HCT116 (cell line): ENCODE results near the gene DNM1L. TPM values are rescaled to one million over a fixed set of nuclear protein-coding genes. Genes with fewer than 3 reads are reported as not detected.

Experiments
- ATAC-seq: fragments of 200-7000 bp; cut with Tn5 transposase; 2 replicates; pipeline ENCODE4 v1.9.1; 2020; ENCODE audit warnings: mild to moderate bottlenecking, moderate library complexity
- BruUV-seq: library from RNA; stranded (reverse); fragments of 400-500 nt; replicated peaks from 2 replicates; lab custom pipeline; 2021; lab: Mats Ljungman, UMichigan
- CTCF ChIA-PET: fragments of 300-600 bp; sonication (Branson Sonifier 250); formaldehyde crosslinking; loops from one replicate; lab custom pipeline; 2021; ENCODE audit warnings: antibody characterized with exemption; lab: Charles Lee
- POLR2A ChIA-PET: fragments of 300-600, 350-600 bp; sonication (Branson Sonifier 250); formaldehyde crosslinking; loops from one replicate; lab custom pipeline; 2021; ENCODE audit warnings: antibody characterized with exemption; lab: Charles Lee
- RAD21 ChIA-PET, 2 experiments: fragments of 300-600 bp; sonication (Branson Sonifier 250); formaldehyde crosslinking; loops; one replicate each; lab custom pipeline; 2023; ENCODE audit warnings: low total read pairs in 2 of 2; ENCODE audit not compliant: uncharacterized antibody in 2 of 2, unreplicated experiment in 2 of 2, low non-redundant PET in 1 of 2; lab: Charles Lee
- DNase-seq: peaks from one replicate; pipeline ENCODE4 v3.0.0-alpha.2; 2010; ENCODE audit warnings: low read depth, low spot score
- H2AFZ ChIP-seq: fragments of 200-600 bp; shearing (Covaris generic), sonication (generic); 2 replicates; pipeline ENCODE4 v1.6.1; 2017; ENCODE audit warnings: low read depth, mixed run types, mixed read lengths, antibody characterized with exemption, low read length; ENCODE audit not compliant: poor library complexity, severe bottlenecking
- H3K27ac ChIP-seq: 2 replicates; pipeline ENCODE4 v1.5.1; 2012; ENCODE audit warnings: low read depth, low read length
- H3K27me3 ChIP-seq: fragments of 200-600 bp; sonication (generic); 2 replicates; pipeline ENCODE4 v1.6.1; 2016; ENCODE audit warnings: mixed run types, low read length, mixed read lengths; ENCODE audit not compliant: insufficient read depth
- H3K36me3 ChIP-seq, 2 experiments: fragments of 200-500 bp in 1 of 2; fragments of 200-600 bp in 1 of 2; sonication (Bioruptor generic) in 1 of 2; sonication (generic) in 1 of 2; 2 replicates each; pipeline versions ENCODE4 v1.5.1 to v1.6.1; 2014 to 2016; ENCODE audit warnings: low read length in 2 of 2, inconsistent platforms in 1 of 2, mixed read lengths in 1 of 2, mixed run types in 1 of 2; ENCODE audit not compliant: insufficient read depth in 2 of 2, control insufficient read depth in 1 of 2
- H3K4me1 ChIP-seq, 2 experiments: fragments of 200-600 bp in 1 of 2; sonication (generic) in 1 of 2; 2 replicates each; pipeline versions ENCODE4 v1.5.1 to v1.6.1; 2012 to 2017; ENCODE audit warnings: low read length in 2 of 2, inconsistent platforms in 1 of 2, mild to moderate bottlenecking in 1 of 2, mixed read lengths in 1 of 2, mixed run types in 1 of 2, moderate library complexity in 1 of 2; ENCODE audit not compliant: insufficient read depth in 2 of 2, control insufficient read depth in 1 of 2
- H3K4me2 ChIP-seq: fragments of 200-600 bp; sonication (generic); 2 replicates; pipeline ENCODE4 v1.6.1; 2017; ENCODE audit warnings: mixed run types, low read length, mixed read lengths
- H3K4me3 ChIP-seq, 2 experiments: fragments of 200-600 bp in 1 of 2; sonication (generic) in 1 of 2; replicated peaks in 1 of 2; 2 replicates each; pipeline ENCODE4 v1.5.1; 2011 to 2016; ENCODE audit warnings: low read length in 2 of 2, control low read depth in 1 of 2, low read depth in 1 of 2, mild to moderate bottlenecking in 1 of 2, mixed read lengths in 1 of 2, mixed run types in 1 of 2
- H3K79me2 ChIP-seq: fragments of 200-600 bp; sonication (generic); 2 replicates; pipeline ENCODE4 v1.6.1; 2017; ENCODE audit warnings: mild to moderate bottlenecking, mixed run types, low read length, moderate library complexity, mixed read lengths; ENCODE audit not compliant: insufficient read depth
- H3K9ac ChIP-seq: fragments of 200-600 bp; sonication (generic); 2 replicates; pipeline ENCODE4 v1.6.1; 2016; ENCODE audit warnings: low read length, mixed read lengths
- H3K9me2 ChIP-seq: fragments of 200-600 bp; sonication (generic), shearing (Covaris generic); 2 replicates; pipeline ENCODE4 v1.6.1; 2017; ENCODE audit warnings: mixed run types, mild to moderate bottlenecking, moderate library complexity; ENCODE audit not compliant: insufficient read depth
- H3K9me3 ChIP-seq, 2 experiments: fragments of 200-500 bp in 1 of 2; fragments of 200-600 bp in 1 of 2; sonication (Bioruptor generic) in 1 of 2; sonication (generic) in 1 of 2; 2 replicates each; pipeline ENCODE4 v1.6.1; 2014 to 2017; ENCODE audit warnings: low read length in 2 of 2, mixed read lengths in 2 of 2, inconsistent platforms in 1 of 2, low read depth in 1 of 2, mild to moderate bottlenecking in 1 of 2, mixed run types in 1 of 2, moderate library complexity in 1 of 2; ENCODE audit not compliant: control insufficient read depth in 1 of 2, insufficient read depth in 1 of 2
- H4K20me1 ChIP-seq: fragments of 200-600 bp; sonication (generic), shearing (Covaris generic); 2 replicates; pipeline ENCODE4 v1.6.1; 2017; ENCODE audit warnings: mixed run types, mild to moderate bottlenecking, moderate library complexity; ENCODE audit not compliant: insufficient read depth
- CEBPB ChIP-seq: IDR thresholded peaks from 2 replicates; pipeline ENCODE4 v1.6.1; 2012; ENCODE audit warnings: low read depth
- POLR2AphosphoS5 ChIP-seq: IDR thresholded peaks from 2 replicates; pipeline ENCODE4 v1.6.1; 2011; ENCODE audit warnings: mild to moderate bottlenecking, low read depth, low read length, moderate library complexity
- REST ChIP-seq: IDR thresholded peaks from 2 replicates; pipeline ENCODE4 v1.6.1; 2012; ENCODE audit warnings: low read depth
- intact Hi-C: fragments of 100-400 bp; cut with micrococcal nuclease; formaldehyde crosslinking; loops from 2 replicates; pipeline ENCODE4 v1.10.0; 2022
- total RNA-seq: library from RNA; stranded (reverse); gene quantifications from one replicate; pipeline ENCODE4 v1.2.1, GENCODE V29; 2021; ENCODE audit not compliant: unreplicated experiment

Gene DNM1L
- total RNA-seq, 1 experiment from 2014 or later = 69.7 TPM

GRCh38 chr12:32754111-32754510 lies 75.0 kb downstream of the DNM1L start:
- no peak for DNase-seq
- Histone ChIP-seq H3K9ac (peak overlapping the region; percentile 98), H2AFZ (no peak overlapping the region), H3K9me2 (no peaks in the 10 kb centered on the region), H3K79me2 (peaks cover 42% of the 10 kb centered on the region), H3K27me3 (no peaks in the 10 kb centered on the region), H3K4me2 (peak overlapping the region; percentile 86), H3K9me3 (no peaks in the 10 kb centered on the region), H3K27ac (no peak overlapping the region), H3K4me3 (peak overlapping the region; percentile 98 to 99), H4K20me1 (no peaks in the 10 kb centered on the region), H3K36me3 (peaks cover 13 to 26% of the 10 kb centered on the region in 2 experiments), H3K4me1 (peaks cover 6 to 15% of the 10 kb centered on the region in 2 experiments; a peak in 2 of 4 replicates)
- ChIA-PET CTCF (interaction anchor here (1.0 to 2.6 kb wide), 7 partner anchors 12 to 1268 kb away, joined by 3 to 44 read pairs (median 11); partner anchors contain the start of genes ALG10 and PKP2), POLR2A (interaction anchor here (1.1 kb wide), 1 partner anchor 354 kb away, joined by 4 read pairs; no protein-coding TSS in a partner anchor), RAD21 (no interaction called here)
- no peak for ATAC-seq
- intact Hi-C loops = loop anchor here (2.0 kb wide), 1 partner anchor 1101 kb away; no protein-coding TSS in a partner anchor
- BruUV-seq = no TSS peak
- TF ChIP-seq POLR2AphosphoS5 = no peak
- TF ChIP-seq REST = no peak
- TF ChIP-seq CEBPB = no peak
